H9 (cell line): Measurements from ENCODE around the gene FBXO34. TPM values are rescaled to one million over a fixed set of nuclear protein-coding genes. Genes with fewer than 3 reads are reported as not detected.

ENCODE experiments used
- DNase-seq: peaks from one replicate; pipeline ENCODE4 v3.0.0-alpha.2; 2017
- H2AFZ ChIP-seq: one replicate; pipeline ENCODE4 v1.6.1; 2013; ENCODE audit warnings: mild to moderate bottlenecking, low read length, control low read depth, moderate library complexity
- H2AK5ac ChIP-seq: 2 replicates; pipeline ENCODE4 v1.6.1; 2013; ENCODE audit warnings: low read length, control low read depth, mixed read lengths; ENCODE audit not compliant: insufficient read length
- H2BK120ac ChIP-seq: one replicate; pipeline ENCODE4 v1.6.1; 2013; ENCODE audit warnings: low read depth, mild to moderate bottlenecking, low read length, control low read depth, inconsistent platforms; ENCODE audit not compliant: poor library complexity, severe bottlenecking
- H2BK12ac ChIP-seq: 2 replicates; pipeline ENCODE4 v1.6.1; 2013; ENCODE audit warnings: low read length, control low read depth, mixed read lengths, low read depth; ENCODE audit not compliant: insufficient read length
- H2BK15ac ChIP-seq: 2 replicates; pipeline ENCODE4 v1.6.1; 2013; ENCODE audit warnings: low read depth, low read length, control low read depth
- H2BK20ac ChIP-seq: one replicate; pipeline ENCODE4 v1.6.1; 2013; ENCODE audit warnings: low read depth, mild to moderate bottlenecking, low read length, control low read depth, inconsistent platforms; ENCODE audit not compliant: poor library complexity, severe bottlenecking
- H2BK5ac ChIP-seq: 2 replicates; pipeline ENCODE4 v1.6.1; 2013; ENCODE audit warnings: low read length, control low read depth, mixed read lengths; ENCODE audit not compliant: insufficient read length
- H3K14ac ChIP-seq: 2 replicates; pipeline ENCODE4 v1.6.1; 2013; ENCODE audit warnings: low read length, control low read depth; ENCODE audit not compliant: insufficient read depth
- H3K18ac ChIP-seq: 2 replicates; pipeline ENCODE4 v1.6.1; 2013; ENCODE audit warnings: low read depth, mild to moderate bottlenecking, mixed read lengths, low read length, control low read depth; ENCODE audit not compliant: insufficient read length
- H3K23ac ChIP-seq: 2 replicates; pipeline ENCODE4 v1.6.1; 2013; ENCODE audit warnings: low read length, control low read depth, mixed read lengths, low read depth; ENCODE audit not compliant: insufficient read length
- H3K23me2 ChIP-seq: 2 replicates; pipeline ENCODE4 v1.6.1; 2013; ENCODE audit warnings: low read depth, mild to moderate bottlenecking, mixed read lengths, low read length, control low read depth; ENCODE audit not compliant: insufficient read length, poor library complexity, severe bottlenecking
- H3K27ac ChIP-seq: 2 replicates; pipeline ENCODE4 v1.5.1; 2013; ENCODE audit warnings: low read length, control low read depth, mixed read lengths, low read depth; ENCODE audit not compliant: insufficient read length
- H3K27me3 ChIP-seq: 2 replicates; pipeline ENCODE4 v1.6.1; 2013; ENCODE audit warnings: low read length, control low read depth, inconsistent platforms; ENCODE audit not compliant: insufficient read depth
- H3K4ac ChIP-seq: 2 replicates; pipeline ENCODE4 v1.6.1; 2013; ENCODE audit warnings: low read depth, mild to moderate bottlenecking, control low read depth, inconsistent platforms, low read length, moderate library complexity
- H3K4me1 ChIP-seq: 2 replicates; pipeline ENCODE4 v1.6.1; 2013; ENCODE audit warnings: low read length, control low read depth, inconsistent platforms; ENCODE audit not compliant: insufficient read depth
- H3K4me2 ChIP-seq: 2 replicates; pipeline ENCODE4 v1.6.1; 2013; ENCODE audit warnings: low read length, control low read depth, mixed read lengths; ENCODE audit not compliant: insufficient read length, insufficient read depth
- H3K56ac ChIP-seq: 2 replicates; pipeline ENCODE4 v1.6.1; 2013; ENCODE audit warnings: low read depth, mild to moderate bottlenecking, mixed read lengths, low read length, control low read depth; ENCODE audit not compliant: insufficient read length
- H3K79me1 ChIP-seq: 2 replicates; pipeline ENCODE4 v1.6.1; 2013; ENCODE audit warnings: low read depth, mild to moderate bottlenecking, moderate library complexity, low read length, control low read depth, inconsistent platforms; ENCODE audit not compliant: insufficient read depth, poor library complexity, severe bottlenecking
- H3K79me2 ChIP-seq: 2 replicates; pipeline ENCODE4 v1.6.1; 2013; ENCODE audit warnings: low read length, control low read depth, inconsistent platforms; ENCODE audit not compliant: insufficient read depth
- H3K9ac ChIP-seq: 2 replicates; pipeline ENCODE4 v1.6.1; 2013; ENCODE audit warnings: low read length, control low read depth, mixed read lengths; ENCODE audit not compliant: insufficient read length; ENCODE audit errors: extremely low read depth
- H3K9me3 ChIP-seq: one replicate; pipeline ENCODE4 v1.6.1; 2013; ENCODE audit warnings: low read depth, low read length, inconsistent platforms; ENCODE audit not compliant: control insufficient read depth
- H3T11ph ChIP-seq: one replicate; pipeline ENCODE4 v1.6.1; 2013; ENCODE audit warnings: mild to moderate bottlenecking, low read length, control low read depth, inconsistent platforms
- H4K20me1 ChIP-seq: one replicate; pipeline ENCODE4 v1.6.1; 2013; ENCODE audit not compliant: control insufficient read depth, insufficient read length, insufficient read depth
- H4K5ac ChIP-seq: 2 replicates; pipeline ENCODE4 v1.6.1; 2013; ENCODE audit warnings: low read depth, mild to moderate bottlenecking, mixed read lengths, low read length, control low read depth; ENCODE audit not compliant: insufficient read length
- H4K8ac ChIP-seq: replicated peaks from 2 replicates; pipeline ENCODE4 v1.6.1; 2013; ENCODE audit warnings: low read length, control low read depth, mixed read lengths, low read depth; ENCODE audit not compliant: insufficient read length
- H4K91ac ChIP-seq: 2 replicates; pipeline ENCODE4 v1.6.1; 2013; ENCODE audit warnings: low read depth, mild to moderate bottlenecking, moderate library complexity, mixed read lengths, low read length, control low read depth; ENCODE audit not compliant: insufficient read length
- H3K27ac Mint-ChIP-seq, 3 experiments: 2 replicates in 2 of 3; 3 replicates in 1 of 3; pipeline ENCODE4 v1.8.0; 2020 to 2021; ENCODE audit warnings: mixed read lengths in 3 of 3, mild to moderate bottlenecking in 1 of 3, moderate library complexity in 1 of 3
- H3K27me3 Mint-ChIP-seq: 2 replicates; pipeline ENCODE4 v1.8.0; 2021; ENCODE audit warnings: low read depth, mild to moderate bottlenecking, moderate library complexity, mixed read lengths
- H3K36me3 Mint-ChIP-seq, 3 experiments: 2 replicates in 2 of 3; 3 replicates in 1 of 3; pipeline ENCODE4 v1.8.0; 2020 to 2021; ENCODE audit warnings: low read depth in 3 of 3, mixed read lengths in 3 of 3; ENCODE audit not compliant: insufficient read depth in 1 of 3
- H3K4me1 Mint-ChIP-seq, 2 experiments: 2 replicates each; pipeline ENCODE4 v1.8.0; 2020; ENCODE audit warnings: mixed read lengths in 2 of 2
- H3K4me3 Mint-ChIP-seq, 2 experiments: 2 replicates in 1 of 2; 3 replicates in 1 of 2; pipeline ENCODE4 v1.8.0; 2020 to 2021; ENCODE audit warnings: mild to moderate bottlenecking in 2 of 2, mixed read lengths in 2 of 2, moderate library complexity in 1 of 2
- H3K9me3 Mint-ChIP-seq, 2 experiments: 2 replicates in 1 of 2; 3 replicates in 1 of 2; pipeline ENCODE4 v1.8.0; 2020; ENCODE audit warnings: mild to moderate bottlenecking in 2 of 2, mixed read lengths in 2 of 2, moderate library complexity in 1 of 2
- WGBS: extraction: QIAGEN DNeasy Blood & Tissue Kit; methylation state at CpG from one replicate; pipeline ENCODE4 v1.1.7; 2013; ENCODE audit warnings: missing lambda C conversion rate, low lambda C conversion rate, mixed read lengths; ENCODE audit not compliant: insufficient read length; ENCODE audit errors: extremely low coverage; 5-methylcytosine and 5-hydroxymethylcytosine counted together
- total RNA-seq: library from RNA; stranded (reverse); gene quantifications from 2 replicates; pipeline ENCODE4 v1.2.1, GENCODE V29; 2021
- TF ChIP-seq, protein P1 (sequence below): fragments of 200-600 bp; sonication (generic); conservative IDR thresholded peaks from 3 replicates; pipeline ENCODE4 v1.8.0; 2021; ENCODE audit warnings: antibody characterized with exemption, mild to moderate bottlenecking

The FBXO34 gene
- total RNA-seq, 1 experiment from 2014 or later, result 12.0 TPM

GRCh38 chr14:55241673-55242072 is 29.5 kb upstream of the FBXO34 start:
- Histone ChIP-seq H3K23me2 (no peaks in the 10 kb centered on the region), H2BK12ac (no peak overlapping the region), H4K91ac (no peak overlapping the region), H2AK5ac (no peak overlapping the region), H4K8ac (no peak overlapping the region), H2AFZ (no peak overlapping the region), H2BK20ac (no peak overlapping the region), H3K23ac (no peak overlapping the region), H3K9me3 (no peaks in the 10 kb centered on the region), H3K18ac (no peak overlapping the region), H3K79me1 (no peaks in the 10 kb centered on the region), H3K27me3 (no peaks in the 10 kb centered on the region), H3K4me1 (no peaks in the 10 kb centered on the region; the same call in 1 of the 2 replicates), H3K27ac (no peak overlapping the region), H2BK5ac (no peak overlapping the region), H2BK15ac (no peak overlapping the region), H4K20me1 (no peaks in the 10 kb centered on the region), H3K56ac (no peak overlapping the region), H3K14ac (no peak overlapping the region), H2BK120ac (no peak overlapping the region), H3K9ac (no peak overlapping the region), H3K4me2 (no peak overlapping the region), H3K4ac (no peak overlapping the region), H3K79me2 (no peaks in the 10 kb centered on the region), H3T11ph (no peak overlapping the region), H4K5ac (no peak overlapping the region)
- Mint-ChIP-seq H3K36me3 (no peaks in the 10 kb centered on the region; a peak in 1 of 7 replicates), H3K9me3 (no peaks in the 10 kb centered on the region), H3K27ac (no peak overlapping the region), H3K4me3 (no peak overlapping the region), H3K27me3 (peaks cover 28% of the 10 kb centered on the region), H3K4me1 (peaks cover 4 to 9% of the 10 kb centered on the region in 2 experiments; a peak in 3 of 4 replicates)
- no CpG with 5 or more reads among the region's 4 CpGs for WGBS
- no peak for DNase-seq
- TF ChIP-seq, protein P1, sequence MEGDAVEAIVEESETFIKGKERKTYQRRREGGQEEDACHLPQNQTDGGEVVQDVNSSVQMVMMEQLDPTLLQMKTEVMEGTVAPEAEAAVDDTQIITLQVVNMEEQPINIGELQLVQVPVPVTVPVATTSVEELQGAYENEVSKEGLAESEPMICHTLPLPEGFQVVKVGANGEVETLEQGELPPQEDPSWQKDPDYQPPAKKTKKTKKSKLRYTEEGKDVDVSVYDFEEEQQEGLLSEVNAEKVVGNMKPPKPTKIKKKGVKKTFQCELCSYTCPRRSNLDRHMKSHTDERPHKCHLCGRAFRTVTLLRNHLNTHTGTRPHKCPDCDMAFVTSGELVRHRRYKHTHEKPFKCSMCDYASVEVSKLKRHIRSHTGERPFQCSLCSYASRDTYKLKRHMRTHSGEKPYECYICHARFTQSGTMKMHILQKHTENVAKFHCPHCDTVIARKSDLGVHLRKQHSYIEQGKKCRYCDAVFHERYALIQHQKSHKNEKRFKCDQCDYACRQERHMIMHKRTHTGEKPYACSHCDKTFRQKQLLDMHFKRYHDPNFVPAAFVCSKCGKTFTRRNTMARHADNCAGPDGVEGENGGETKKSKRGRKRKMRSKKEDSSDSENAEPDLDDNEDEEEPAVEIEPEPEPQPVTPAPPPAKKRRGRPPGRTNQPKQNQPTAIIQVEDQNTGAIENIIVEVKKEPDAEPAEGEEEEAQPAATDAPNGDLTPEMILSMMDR, result no peak
